Peyer's patch (tissue), 4 donors: ENCODE results near the gene PTPRU.

ENCODE experiments used
- CTCF ChIP-seq, 6 experiments: fragments of 450-650 bp in 4 of 6; fragments of 200-600 bp in 2 of 6; sonication (generic) in 1 of 6; IDR thresholded peaks; one replicate each; pipeline ENCODE4 v1.5.1; 2017 to 2019; ENCODE audit warnings: antibody characterized with exemption in 6 of 6, mild to moderate bottlenecking in 3 of 6, moderate library complexity in 1 of 6
- POLR2A ChIP-seq, 2 donors: fragments of 450-650 bp; IDR thresholded peaks; one replicate each; pipeline ENCODE4 v1.5.1; 2017; ENCODE audit warnings: antibody characterized with exemption in 2 of 2, mild to moderate bottlenecking in 2 of 2, moderate library complexity in 2 of 2

GRCh38 chr1:29358183-29358582 lies 121.9 kb downstream of the PTPRU start:
- TF ChIP-seq CTCF (IDR thresholded peaks at IDR 0.05) (no peak), POLR2A (IDR thresholded peaks at IDR 0.05) (no peak)
